Measurements from ENCODE around the gene ITGB3BP. TPM values are rescaled to one million over a fixed set of nuclear protein-coding genes. Genes with fewer than 3 reads are reported as not detected.
"Not testable (repeated sequence)": the region's sequence is repeated elsewhere in the genome, so short reads cannot be mapped to it uniquely, and the experiment has no call there.

The ITGB3BP gene
- total RNA-seq, 1 donor from 2014 or later = 14.0 TPM

GRCh38 chr1:63506782-63507181 lies 16.2 kb downstream of the ITGB3BP start:
- DNase-seq (ENCODE audit: low read depth) = no peak

- no peak for DNase-seq (ENCODE audit: low read depth)
These were observed 21.8 kb downstream of the ITGB3BP start for GRCh38 chr1:63501256-63501655.

GRCh38 chr1:63498106-63498505 lies 24.9 kb downstream of the ITGB3BP start:
- no peak for DNase-seq (ENCODE audit: low read depth)

- no peak for DNase-seq (ENCODE audit: low read depth)
These were observed 25.4 kb downstream of the ITGB3BP start for GRCh38 chr1:63497577-63497976.

- peak; percentile 19 for DNase-seq (ENCODE audit: low read depth)
These were observed 35.5 kb downstream of the ITGB3BP start for GRCh38 chr1:63487336-63488065.

GRCh38 chr1:63486629-63487028 lies 36.4 kb downstream of the ITGB3BP start:
- no peak for DNase-seq (ENCODE audit: low read depth)

- no peak for DNase-seq (ENCODE audit: low read depth)
These were observed 43.0 kb downstream of the ITGB3BP start for GRCh38 chr1:63480057-63480456.

GRCh38 chr1:63475761-63476160 lies 47.3 kb downstream of the ITGB3BP start:
- no peak for DNase-seq (ENCODE audit: low read depth)

GRCh38 chr1:63468683-63469082 lies 54.3 kb downstream of the ITGB3BP start:
- not testable (repeated sequence) for DNase-seq (ENCODE audit: low read depth)

GRCh38 chr1:63466759-63467158 lies 56.3 kb downstream of the ITGB3BP start:
- no peak for DNase-seq (ENCODE audit: low read depth)

GRCh38 chr1:63466181-63466580 lies 56.8 kb downstream of the ITGB3BP start:
- no peak for DNase-seq (ENCODE audit: low read depth)

GRCh38 chr1:63463248-63463647 lies 59.8 kb downstream of the ITGB3BP start:
- no peak for DNase-seq (ENCODE audit: low read depth)

- DNase-seq (ENCODE audit: low read depth) = no peak
These were observed 61.3 kb downstream of the ITGB3BP start for GRCh38 chr1:63461661-63462230.

- no peak for DNase-seq (ENCODE audit: low read depth)
These were observed 64.3 kb downstream of the ITGB3BP start for GRCh38 chr1:63458750-63459149.

- peak; percentile 38 for DNase-seq (ENCODE audit: low read depth)
These were observed 68.8 kb downstream of the ITGB3BP start for GRCh38 chr1:63454269-63454668.

- no peak for DNase-seq (ENCODE audit: low read depth)
These were observed 69.8 kb downstream of the ITGB3BP start for GRCh38 chr1:63453232-63453631.

GRCh38 chr1:63450416-63450815 lies 72.6 kb downstream of the ITGB3BP start:
- no peak for DNase-seq (ENCODE audit: low read depth)

GRCh38 chr1:63448731-63449246 lies 74.2 kb downstream of the ITGB3BP start:
- no peak for DNase-seq (ENCODE audit: low read depth)

- no peak for DNase-seq (ENCODE audit: low read depth)
These were observed 80.9 kb downstream of the ITGB3BP start for GRCh38 chr1:63442141-63442475.

GRCh38 chr1:63435161-63435560 lies 87.9 kb downstream of the ITGB3BP start:
- DNase-seq (ENCODE audit: low read depth) = no peak

GRCh38 chr1:63429281-63429680 lies 93.7 kb downstream of the ITGB3BP start:
- DNase-seq (ENCODE audit: low read depth) = no peak

GRCh38 chr1:63428815-63429214 lies 94.2 kb downstream of the ITGB3BP start:
- no peak for DNase-seq (ENCODE audit: low read depth)

- DNase-seq (ENCODE audit: low read depth) = no peak
These were observed 99.4 kb downstream of the ITGB3BP start for GRCh38 chr1:63423649-63424048.

- DNase-seq (ENCODE audit: low read depth) = not testable (repeated sequence)
These were observed 102.3 kb downstream of the ITGB3BP start for GRCh38 chr1:63420746-63421145.
